Stimulated activated CD4-positive, alpha-beta T cell treated with anti-CD3 and anti-CD28 coated beads, Interleukin-1b, Interleukin-23, amount 100 ng/mL, for 24 hours (primary cell): ENCODE measurements around the gene ACSF3.
"Not testable (repeated sequence)": the region's sequence is repeated elsewhere in the genome, so short reads cannot be mapped to it uniquely, and the experiment has no call there.

Experiments
- DNase-seq, 4 experiments: peaks; one replicate each; pipeline ENCODE4 v3.0.0-alpha.2; 2020; ENCODE audit warnings: low read depth in 4 of 4, low spot score in 1 of 4

ACSF3 gene

DNA sequence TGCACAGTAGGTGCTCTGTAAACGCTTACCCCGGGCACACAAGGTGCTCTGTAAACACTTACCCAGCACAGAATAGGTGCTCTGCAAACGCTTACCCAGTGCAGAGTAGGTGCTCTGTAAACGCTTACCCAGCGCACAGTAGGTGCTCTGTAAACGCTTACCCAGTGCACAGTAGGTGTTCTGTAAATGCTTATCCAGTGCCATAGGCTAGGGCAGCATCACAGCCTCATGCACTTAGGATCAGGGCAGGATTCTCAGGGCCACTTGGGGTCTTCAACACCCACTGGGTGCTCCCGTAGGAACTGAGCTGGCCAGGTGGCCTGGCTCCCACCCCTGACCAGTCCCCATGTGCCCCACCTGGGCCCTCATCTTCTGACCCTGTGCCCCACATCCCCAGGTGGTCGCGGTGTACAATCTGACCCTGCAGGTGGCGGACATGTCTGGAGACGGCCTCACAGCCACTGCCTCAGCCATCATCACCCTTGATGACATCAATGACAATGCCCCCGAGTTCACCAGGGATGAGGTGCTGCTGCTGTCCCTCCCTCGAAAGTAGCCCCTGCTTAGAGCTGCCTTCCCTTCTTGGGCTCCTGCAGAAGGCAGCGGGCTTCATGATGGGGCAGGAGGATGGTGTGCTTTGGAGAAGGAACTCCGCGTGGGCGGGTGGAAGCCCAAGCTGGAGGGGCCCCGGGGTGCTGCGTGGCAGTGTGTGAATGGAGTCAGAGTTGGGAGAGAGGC, 93.5 kb downstream of the ACSF3 start:
- no peak for DNase-seq

DNA sequence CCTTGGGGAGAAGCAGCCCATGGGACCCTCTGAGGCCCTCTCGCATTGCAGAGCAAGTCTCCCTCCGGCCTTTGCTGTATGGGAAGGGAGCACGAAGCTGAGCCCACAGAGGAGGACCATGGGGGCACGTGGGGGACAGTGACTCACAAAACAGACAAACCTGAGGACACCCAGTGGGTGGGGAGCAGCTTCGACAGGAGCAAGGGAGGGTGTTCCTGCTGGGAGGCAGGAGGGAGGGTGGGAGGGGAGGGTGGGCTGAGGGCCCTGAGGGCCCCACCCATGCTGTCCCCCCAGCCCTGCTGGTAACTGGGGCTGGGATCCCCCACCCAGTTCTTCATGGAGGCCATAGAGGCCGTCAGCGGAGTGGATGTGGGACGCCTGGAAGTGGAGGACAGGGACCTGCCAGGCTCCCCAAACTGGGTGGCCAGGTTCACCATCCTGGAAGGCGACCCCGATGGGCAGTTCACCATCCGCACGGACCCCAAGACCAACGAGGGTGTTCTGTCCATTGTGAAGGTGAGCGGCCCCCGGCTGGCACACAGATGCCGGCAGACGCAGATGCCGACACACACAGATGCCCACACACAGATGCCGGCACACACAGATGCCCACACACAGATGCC, 94.2 kb downstream of the ACSF3 start:
- DNase-seq: no peak

DNA sequence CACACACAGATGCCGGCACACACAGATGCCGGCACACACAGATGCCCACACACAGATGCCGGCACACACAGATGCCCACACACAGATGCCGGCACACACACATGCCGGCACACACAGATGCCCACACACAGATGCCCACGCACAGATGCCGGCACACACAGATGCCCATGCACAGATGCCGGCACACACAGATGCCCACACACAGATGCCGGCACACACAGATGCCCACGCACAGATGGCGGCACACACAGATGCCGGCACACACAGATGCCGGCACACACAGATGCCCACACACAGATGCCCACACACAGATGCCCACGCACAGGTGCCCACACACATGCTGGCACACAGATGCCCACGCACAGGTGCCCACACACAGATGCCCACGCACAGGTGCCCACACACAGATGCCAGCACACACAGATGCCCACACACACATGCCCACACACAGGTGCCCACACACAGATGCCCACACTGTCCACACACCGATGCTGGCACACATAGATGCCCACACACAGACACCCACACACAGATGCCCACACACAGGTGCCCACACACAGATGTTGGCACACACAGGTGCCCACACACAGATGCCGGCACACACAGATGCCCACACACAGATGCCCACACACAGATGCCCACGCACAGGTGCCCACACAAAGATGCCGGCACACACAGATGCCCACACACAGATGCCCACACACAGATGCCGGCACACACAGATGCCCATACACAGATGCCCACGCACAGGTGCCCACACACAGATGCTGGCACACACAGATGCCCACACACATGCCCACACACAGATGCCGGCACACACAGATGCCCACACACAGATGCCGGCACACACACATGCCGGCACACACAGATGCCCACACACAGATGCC, 95.1 kb downstream of the ACSF3 start:
- DNase-seq: not testable (repeated sequence)

DNA sequence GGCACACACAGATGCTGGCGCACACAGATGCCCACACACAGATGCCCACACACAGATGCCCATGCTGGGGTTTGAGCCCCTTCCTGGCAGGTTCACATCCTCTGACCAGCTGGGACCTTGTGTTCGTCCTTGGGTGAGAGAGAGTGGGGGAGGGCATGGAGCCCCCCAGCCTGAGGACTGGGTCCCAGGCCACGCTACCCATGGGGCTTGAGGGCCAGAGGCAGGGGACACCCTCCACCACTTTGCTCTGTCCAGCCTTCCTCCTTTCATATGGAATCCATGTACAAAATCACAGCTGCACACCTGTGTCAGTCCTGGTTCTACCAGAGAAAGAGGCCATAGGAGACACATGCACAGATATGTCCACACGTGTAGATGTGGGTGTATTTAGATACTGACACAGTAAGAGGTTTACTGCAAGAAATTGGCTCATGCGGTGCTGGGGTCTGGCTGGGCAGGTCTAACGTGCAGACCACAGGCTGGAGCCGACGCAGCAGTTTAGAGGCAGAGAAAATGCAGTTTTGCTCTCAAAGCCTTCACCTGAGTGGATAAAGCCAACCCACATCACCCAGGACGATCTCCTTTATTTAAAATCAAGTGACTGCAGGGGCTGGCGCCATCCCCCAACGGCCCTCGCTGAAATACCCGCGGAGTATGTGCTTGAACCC, 95.8 kb downstream of the ACSF3 start:
- DNase-seq: no peak

DNA sequence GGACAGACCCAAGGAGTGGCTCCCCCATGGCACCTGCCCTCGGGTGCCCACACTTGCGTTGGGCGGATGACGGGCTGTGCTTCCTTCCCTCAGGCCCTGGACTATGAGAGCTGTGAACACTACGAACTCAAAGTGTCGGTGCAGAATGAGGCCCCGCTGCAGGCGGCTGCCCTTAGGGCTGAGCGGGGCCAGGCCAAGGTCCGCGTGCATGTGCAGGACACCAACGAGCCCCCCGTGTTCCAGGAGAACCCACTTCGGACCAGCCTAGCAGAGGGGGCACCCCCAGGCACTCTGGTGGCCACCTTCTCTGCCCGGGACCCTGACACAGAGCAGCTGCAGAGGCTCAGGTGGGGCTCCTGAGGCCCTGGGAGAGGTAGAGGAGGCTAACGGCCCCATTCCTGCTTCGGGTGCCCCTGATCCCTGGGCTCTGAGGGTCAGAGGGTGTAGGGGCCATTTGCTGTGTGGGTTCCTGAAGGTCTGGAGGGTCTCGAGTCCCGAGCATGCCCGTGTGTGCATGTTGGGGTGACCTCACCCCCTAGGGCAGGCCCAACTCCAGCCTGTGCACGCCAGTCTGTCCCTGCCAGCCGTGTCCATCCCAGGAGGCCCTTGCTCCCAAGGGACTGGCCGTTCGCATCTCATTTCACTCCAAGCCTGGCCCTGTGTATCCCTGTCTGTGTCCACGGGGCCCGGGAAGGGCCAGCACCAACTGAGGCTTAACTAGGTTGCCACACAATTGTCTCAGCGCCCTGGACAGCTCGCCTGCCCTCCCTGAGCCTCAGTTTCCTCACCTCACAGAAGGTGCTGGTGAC, 96.7 kb downstream of the ACSF3 start:
- no peak for DNase-seq

DNA sequence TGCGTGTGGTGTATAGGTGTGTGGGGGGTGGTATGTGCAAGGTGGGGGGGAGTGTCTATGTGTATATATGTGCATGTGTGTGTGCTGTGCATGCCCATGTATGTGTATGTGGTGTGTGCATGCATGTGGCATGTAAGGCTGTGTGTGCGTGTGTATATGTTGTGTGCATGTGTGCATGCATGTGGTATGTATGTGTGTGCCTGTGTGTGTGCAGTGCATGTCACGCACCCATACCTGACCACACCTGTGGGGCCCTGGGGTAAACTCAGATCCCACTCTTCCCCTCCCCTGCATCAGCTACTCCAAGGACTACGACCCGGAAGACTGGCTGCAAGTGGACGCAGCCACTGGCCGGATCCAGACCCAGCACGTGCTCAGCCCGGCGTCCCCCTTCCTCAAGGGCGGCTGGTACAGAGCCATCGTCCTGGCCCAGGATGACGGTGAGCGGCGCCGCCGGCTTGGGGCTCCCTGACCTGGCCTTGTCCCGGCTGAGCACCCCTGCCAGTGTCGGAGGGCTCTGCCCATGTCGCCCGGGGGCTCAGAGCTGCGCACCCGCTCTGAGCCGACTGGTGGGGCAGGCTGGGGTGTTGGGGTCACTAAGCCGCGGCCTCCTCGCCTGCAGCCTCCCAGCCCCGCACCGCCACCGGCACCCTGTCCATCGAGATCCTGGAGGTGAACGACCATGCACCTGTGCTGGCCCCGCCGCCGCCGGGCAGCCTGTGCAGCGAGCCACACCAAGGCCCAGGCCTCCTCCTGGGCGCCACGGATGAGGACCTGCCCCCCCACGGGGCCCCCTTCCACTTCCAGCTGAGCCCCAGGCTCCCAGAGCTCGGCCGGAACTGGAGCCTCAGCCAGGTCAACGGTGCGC, 97.6 kb downstream of the ACSF3 start:
- no peak for DNase-seq

DNA sequence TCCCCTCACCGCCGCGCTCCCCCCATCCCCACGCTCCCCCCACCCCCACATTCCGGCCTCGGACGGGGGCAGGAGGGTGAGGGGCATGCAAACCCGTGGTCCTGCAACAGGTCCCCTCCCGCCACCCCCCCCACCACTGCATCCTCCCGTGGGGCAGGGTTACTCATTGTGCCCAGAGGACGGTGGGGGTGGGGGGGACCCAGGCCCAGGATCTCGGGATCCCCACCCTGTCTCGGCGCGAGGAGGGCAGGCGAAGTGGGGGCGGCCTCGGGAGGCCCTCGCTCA, 98.2 kb downstream of the ACSF3 start:
- DNase-seq: no peak

DNA sequence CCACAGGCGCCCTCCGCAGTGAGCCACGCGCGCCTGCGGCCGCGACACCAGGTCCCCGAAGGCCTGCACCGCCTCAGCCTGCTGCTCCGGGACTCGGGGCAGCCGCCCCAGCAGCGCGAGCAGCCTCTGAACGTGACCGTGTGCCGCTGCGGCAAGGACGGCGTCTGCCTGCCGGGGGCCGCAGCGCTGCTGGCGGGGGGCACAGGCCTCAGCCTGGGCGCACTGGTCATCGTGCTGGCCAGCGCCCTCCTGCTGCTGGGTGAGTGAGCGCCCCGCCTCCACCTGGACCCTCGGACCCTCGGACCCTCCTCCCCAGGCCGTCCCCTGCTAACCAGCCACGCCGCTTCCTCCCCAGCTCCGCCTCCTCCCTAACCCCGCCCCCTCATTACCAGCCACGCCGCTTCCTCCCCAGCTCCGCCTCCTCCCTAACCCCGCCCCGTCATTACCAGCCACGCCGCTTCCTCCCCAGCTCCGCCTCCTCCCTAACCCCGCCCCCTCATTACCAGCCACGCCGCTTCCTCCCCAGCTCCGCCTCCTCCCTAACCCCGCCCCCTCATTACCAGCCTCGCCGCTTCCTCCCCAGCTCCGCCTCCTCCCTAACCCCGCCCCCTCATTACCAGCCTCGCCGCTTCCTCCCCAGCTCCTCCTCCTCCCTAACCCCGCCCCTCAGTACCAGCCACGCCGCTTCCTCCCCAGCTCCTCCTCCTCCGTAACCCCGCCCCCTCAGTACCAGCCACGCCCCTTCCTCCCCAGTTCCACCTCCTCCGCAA, 98.7 kb downstream of the ACSF3 start:
- peak in 2 of 4 experiments; percentile 30 to 58 for DNase-seq

DNA sequence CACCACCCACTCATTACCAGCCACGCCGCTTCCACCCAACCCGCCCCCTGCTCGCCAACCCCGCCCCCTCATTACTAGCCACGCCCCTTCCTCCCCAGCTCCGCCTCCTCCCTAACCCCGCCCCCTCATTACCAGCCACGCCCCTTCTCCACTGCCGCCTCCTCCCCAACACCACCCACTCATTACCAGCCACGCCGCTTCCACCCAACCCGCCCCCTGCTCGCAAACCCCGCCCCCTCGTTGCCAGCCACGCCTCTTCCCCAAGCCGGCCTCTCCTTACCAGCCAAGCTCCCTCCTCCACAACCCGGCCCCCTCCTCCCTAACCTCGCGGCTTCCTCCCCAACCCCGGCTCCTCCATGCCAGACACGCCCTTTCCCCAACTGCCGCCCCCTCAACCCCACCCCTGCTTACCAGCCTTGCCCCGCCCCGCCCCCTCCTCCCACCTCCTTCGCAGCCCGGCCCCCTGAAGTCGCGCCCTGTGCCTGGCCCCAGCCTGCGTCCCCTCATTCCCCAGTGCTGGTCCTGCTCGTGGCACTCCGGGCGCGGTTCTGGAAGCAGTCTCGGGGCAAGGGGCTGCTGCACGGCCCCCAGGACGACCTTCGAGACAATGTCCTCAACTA, 99.4 kb downstream of the ACSF3 start:
- DNase-seq: peak in 2 of 4 experiments; percentile 64 to 75

DNA sequence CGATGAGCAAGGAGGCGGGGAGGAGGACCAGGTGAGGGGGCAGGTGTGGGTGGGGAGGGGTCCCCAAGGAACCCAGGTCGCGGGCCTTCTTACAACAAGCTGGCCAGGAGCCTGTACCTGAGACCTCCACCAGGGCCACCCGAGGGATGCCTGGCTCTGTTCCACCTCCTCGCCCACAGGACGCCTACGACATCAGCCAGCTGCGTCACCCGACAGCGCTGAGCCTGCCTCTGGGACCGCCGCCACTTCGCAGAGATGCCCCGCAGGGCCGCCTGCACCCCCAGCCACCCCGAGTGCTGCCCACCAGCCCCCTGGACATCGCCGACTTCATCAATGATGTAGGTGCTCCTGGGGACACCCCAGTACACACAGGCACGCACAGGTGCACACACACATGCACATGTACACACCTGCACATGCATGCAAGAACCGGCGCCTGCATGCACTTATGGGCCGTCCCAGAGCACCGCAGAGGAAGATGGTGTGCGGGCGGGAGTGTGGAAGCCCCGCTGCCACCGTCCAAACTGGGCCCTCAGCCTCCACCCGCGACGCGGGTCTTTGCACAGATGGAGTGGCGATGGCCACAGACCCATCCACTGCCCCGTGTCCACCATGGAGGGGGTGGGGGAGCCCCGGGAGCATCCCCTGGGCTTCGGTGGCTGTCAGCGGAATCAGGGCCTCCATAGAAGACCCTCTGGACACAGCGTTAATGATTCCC, 100.1 kb downstream of the ACSF3 start:
- DNase-seq: no peak

DNA sequence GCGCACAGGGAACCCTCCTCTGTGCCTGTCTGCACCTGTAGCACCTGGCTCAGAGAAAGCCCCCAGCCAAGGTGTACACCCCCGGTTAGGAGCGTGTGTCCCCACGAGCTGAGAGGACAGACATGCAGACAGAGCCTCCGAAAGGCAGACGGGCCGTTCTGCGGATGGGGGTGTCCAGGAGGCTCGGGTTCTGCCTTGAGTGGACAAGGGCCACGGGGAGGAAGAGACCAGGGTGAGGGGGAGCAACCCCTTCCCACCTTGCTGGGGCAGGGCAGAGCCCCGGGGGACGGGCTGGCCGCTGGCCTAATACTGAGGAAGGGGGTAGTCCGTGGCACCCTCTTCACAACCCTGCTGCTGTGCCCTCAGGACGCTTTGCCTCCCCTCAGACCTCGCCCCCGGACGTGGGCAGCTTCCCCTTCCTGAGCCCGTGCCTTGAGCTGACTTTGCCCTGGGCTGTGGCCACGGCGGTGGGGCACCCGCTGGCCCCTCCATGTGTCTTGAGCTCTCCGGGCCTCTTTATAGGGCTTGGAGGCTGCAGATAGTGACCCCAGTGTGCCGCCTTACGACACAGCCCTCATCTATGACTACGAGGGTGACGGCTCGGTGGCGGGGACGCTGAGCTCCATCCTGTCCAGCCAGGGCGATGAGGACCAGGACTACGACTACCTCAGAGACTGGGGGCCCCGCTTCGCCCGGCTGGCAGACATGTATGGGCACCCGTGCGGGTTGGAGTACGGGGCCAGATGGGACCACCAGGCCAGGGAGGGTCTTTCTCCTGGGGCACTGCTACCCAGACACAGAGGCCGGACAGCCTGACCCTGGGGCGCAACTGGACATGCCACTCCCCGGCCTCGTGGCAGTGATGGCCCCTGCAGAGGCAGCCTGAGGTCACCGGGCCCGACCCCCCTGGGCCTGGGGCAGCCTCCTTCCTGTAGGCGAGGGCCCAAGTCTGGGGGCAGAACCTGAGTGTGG, 101.0 kb downstream of the ACSF3 start:
- DNase-seq: no peak

DNA sequence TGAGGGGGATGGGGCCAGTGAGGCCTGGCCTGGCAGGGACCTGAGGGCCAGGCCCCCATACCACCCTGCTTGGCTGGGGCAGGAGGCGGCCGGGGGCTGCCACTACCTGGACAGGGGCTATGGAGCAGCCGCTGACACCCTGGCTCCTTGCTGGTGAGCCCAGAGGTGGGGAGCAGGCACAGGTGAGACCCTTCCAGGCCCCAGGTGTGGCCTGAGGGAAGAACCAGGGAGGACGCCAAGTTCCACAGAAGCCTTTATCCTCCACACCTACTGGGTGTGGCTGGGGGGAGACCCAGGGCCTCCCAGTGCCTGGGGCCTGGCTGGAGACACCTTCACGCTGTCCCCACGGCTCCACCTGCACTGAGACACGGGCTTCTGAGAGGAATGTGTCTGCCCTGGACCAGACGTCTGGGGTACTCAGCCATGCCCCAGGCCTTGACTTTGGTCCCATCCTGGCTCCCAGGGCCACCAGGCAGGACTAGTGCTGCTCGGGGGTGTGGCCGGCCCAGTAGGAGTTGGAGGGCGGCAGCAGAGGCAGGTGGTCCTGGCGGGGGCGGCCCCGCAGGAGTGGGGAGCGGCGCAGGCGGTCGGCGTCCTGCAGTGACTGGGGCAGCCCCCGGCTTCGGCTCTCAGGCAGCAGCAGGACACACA, 102.0 kb downstream of the ACSF3 start:
- DNase-seq: no peak

DNA sequence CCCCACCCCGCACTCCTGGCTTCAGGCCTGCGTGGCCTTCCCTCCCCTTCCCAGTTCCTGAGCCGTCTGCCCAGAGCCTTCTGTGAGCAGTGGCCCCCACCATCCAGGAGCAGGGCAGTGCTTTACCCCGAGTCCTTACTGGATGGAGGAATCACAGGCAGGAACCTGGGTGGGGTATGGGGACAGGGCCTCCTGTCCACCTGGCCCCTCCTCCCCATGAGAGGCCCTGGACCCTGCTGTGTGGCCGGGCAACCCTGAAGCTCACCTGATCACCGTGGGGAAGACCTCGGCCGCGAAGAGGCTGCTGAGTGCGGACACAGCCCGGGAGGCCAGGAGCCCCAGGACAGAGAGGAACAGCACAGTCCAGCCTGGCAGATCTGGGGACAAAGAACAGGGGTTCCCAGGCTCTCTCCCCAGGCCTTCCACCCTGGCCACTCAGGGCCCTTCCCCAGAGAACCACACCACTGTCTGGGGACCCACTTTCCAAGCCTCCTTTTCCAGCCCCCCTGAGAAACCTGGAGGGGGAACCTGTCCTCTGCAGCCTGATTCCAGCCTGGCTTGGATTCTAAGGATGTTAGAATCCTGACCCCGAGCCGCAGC, 103.5 kb downstream of the ACSF3 start:
- no peak for DNase-seq

DNA sequence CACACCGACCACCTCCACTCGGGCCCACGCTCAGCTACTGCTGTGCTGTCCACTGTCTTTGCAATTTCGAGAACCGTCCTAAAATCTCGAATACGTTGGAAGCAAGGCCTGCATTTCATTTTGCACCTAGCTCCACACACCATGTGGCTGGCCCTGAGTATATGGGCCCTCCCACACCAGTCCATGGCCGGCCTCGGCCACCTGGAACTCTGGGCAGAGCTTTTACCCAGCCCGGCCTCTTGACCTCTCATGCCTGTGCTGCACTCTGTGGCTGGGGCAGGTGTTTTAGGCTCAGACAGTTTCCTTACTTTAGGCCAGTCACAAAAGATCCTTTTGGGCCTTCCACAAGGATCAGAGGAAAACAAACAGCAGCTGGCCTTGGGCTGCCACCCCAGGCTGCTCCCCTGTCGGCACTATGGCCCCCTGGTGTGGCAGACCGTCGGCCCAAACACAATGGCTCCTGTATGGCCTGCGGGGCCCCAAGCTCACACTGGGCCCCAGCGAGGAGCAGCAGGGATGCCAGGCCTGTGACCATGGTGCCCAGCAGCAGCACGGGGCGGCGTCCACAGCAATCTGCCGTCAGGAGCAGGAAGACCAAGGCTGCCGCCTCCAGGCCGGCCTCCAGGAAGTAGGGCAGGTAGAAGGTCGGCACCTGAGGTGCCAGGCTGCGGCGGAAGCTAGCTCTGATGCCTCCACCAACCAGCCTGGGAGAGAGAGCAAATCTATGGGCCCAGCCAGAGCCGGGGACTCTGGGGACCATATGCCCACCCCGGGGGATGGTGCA, 104.2 kb downstream of the ACSF3 start:
- no peak for DNase-seq
